Ishikawa (cell line): ENCODE measurements around the gene MESP2.

ENCODE experiments used
- EGR1 ChIP-seq: IDR thresholded peaks from 2 replicates; pipeline ENCODE4 v1.6.1; 2012
- EP300 ChIP-seq: IDR thresholded peaks from 2 replicates; pipeline ENCODE4 v1.6.1; 2012; ENCODE audit warnings: borderline replicate concordance
- FOXM1 ChIP-seq: IDR thresholded peaks from 2 replicates; pipeline ENCODE4 v1.6.1; 2012; ENCODE audit warnings: low read depth, borderline replicate concordance
- RAD21 ChIP-seq: IDR thresholded peaks from 2 replicates; pipeline ENCODE4 v1.6.1; 2012; ENCODE audit warnings: low read depth
- TAF1 ChIP-seq: IDR thresholded peaks from 2 replicates; pipeline ENCODE4 v1.6.1; 2012; ENCODE audit warnings: low read depth, mild to moderate bottlenecking
- TEAD4 ChIP-seq: IDR thresholded peaks from 2 replicates; pipeline ENCODE4 v1.6.1; 2012
- YY1 ChIP-seq: IDR thresholded peaks from 2 replicates; pipeline ENCODE4 v1.6.1; 2012; ENCODE audit warnings: low read depth
- TF ChIP-seq, protein P1 (sequence below): IDR thresholded peaks from 2 replicates; pipeline ENCODE4 v1.6.1; 2012; ENCODE audit warnings: low read depth, mild to moderate bottlenecking
- TF ChIP-seq, protein P2 (sequence below): IDR thresholded peaks from 2 replicates; pipeline ENCODE4 v1.6.1; 2012
- TF ChIP-seq, protein P3 (sequence below): IDR thresholded peaks from 2 replicates; pipeline ENCODE4 v1.6.1; 2012

DNA sequence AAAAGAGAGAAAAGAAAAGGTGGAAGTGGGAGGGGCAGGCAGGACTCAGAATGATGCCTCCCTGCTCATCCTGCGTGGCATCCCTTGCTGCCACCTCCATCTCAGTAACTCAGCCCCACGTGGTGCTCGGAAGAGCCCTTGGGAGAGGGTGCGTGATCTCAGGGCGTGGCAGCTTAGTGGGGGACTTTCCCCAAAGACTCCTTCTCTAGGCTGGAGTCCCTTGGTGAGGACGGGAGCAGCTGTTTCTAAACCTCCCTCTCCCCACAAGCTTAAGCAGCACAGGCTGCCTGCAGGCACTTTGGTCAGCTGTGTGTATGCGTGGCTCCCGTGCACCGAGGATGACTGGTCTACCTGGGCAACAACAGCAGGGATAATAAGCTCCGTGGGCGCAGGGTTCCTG lies 45.9 kb downstream of the MESP2 start:
- TF ChIP-seq FOXM1 (no peak), RAD21 (no peak), EGR1 (no peak), YY1 (no peak), TEAD4 (no peak), EP300 (no peak), TAF1 (no peak)
- TF ChIP-seq, protein P1, sequence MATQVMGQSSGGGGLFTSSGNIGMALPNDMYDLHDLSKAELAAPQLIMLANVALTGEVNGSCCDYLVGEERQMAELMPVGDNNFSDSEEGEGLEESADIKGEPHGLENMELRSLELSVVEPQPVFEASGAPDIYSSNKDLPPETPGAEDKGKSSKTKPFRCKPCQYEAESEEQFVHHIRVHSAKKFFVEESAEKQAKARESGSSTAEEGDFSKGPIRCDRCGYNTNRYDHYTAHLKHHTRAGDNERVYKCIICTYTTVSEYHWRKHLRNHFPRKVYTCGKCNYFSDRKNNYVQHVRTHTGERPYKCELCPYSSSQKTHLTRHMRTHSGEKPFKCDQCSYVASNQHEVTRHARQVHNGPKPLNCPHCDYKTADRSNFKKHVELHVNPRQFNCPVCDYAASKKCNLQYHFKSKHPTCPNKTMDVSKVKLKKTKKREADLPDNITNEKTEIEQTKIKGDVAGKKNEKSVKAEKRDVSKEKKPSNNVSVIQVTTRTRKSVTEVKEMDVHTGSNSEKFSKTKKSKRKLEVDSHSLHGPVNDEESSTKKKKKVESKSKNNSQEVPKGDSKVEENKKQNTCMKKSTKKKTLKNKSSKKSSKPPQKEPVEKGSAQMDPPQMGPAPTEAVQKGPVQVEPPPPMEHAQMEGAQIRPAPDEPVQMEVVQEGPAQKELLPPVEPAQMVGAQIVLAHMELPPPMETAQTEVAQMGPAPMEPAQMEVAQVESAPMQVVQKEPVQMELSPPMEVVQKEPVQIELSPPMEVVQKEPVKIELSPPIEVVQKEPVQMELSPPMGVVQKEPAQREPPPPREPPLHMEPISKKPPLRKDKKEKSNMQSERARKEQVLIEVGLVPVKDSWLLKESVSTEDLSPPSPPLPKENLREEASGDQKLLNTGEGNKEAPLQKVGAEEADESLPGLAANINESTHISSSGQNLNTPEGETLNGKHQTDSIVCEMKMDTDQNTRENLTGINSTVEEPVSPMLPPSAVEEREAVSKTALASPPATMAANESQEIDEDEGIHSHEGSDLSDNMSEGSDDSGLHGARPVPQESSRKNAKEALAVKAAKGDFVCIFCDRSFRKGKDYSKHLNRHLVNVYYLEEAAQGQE = no peak
- TF ChIP-seq, protein P2, sequence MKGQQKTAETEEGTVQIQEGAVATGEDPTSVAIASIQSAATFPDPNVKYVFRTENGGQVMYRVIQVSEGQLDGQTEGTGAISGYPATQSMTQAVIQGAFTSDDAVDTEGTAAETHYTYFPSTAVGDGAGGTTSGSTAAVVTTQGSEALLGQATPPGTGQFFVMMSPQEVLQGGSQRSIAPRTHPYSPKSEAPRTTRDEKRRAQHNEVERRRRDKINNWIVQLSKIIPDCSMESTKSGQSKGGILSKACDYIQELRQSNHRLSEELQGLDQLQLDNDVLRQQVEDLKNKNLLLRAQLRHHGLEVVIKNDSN = no peak
- TF ChIP-seq, protein P3, sequence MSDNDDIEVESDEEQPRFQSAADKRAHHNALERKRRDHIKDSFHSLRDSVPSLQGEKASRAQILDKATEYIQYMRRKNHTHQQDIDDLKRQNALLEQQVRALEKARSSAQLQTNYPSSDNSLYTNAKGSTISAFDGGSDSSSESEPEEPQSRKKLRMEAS = no peak
